Retinal pigment epithelial cell (primary cell): ENCODE data around the gene KMT2A.
A peak's percentile ranks its signal among the peaks of the same experiment; 100 is the strongest.
"Not testable (repeated sequence)": the region's sequence is repeated elsewhere in the genome, so short reads cannot be mapped to it uniquely, and the experiment has no call there.

Experiments used
- DNase-seq: peaks from one replicate; pipeline ENCODE4 v3.0.0-alpha.2; 2010; ENCODE audit warnings: low read depth
- H3K4me3 ChIP-seq: 2 replicates; pipeline ENCODE4 v1.5.1; 2011; ENCODE audit warnings: mild to moderate bottlenecking, low read length, control low read depth, moderate library complexity
- CTCF ChIP-seq: conservative IDR thresholded peaks from 2 replicates; pipeline ENCODE4 v1.5.1; 2011; ENCODE audit warnings: low read depth, low read length, control low read depth, inconsistent platforms

KMT2A gene

GRCh38 chr11:118435893-118436624, at the start of gene KMT2A:
Gene KMT2A (plus strand): TSS chr11:118436492. CDS start chr11:118436513, 21 bp downstream.
- TF ChIP-seq CTCF: no peak
- peak; percentile 82 for DNase-seq

GRCh38 chr11:118396097-118396501, 40.2 kb upstream of the KMT2A start:
- H3K4me3 ChIP-seq: no peak overlapping the region
- no peak for TF ChIP-seq CTCF
- no peak for DNase-seq

More at GRCh38 chr11:118435893-118436624, at the start of gene KMT2A:
- peak within 1 kb of the TSS; percentile 81 for H3K4me3 ChIP-seq

GRCh38 chr11:118397448-118397847, 38.8 kb upstream of the KMT2A start:
- no peak overlapping the region for H3K4me3 ChIP-seq
- DNase-seq: no peak
- no peak for TF ChIP-seq CTCF

- no peak overlapping the region for H3K4me3 ChIP-seq
- no peak for DNase-seq
- no peak for TF ChIP-seq CTCF
These were observed 37.3 kb upstream of the KMT2A start for GRCh38 chr11:118398791-118399559.

GRCh38 chr11:118401151-118401879, 35.0 kb upstream of the KMT2A start, which contains the start of gene ATP5MG:
Gene ATP5MG (plus strand): TSS chr11:118401606. CDS start chr11:118401666, 60 bp downstream.
- peak within 1 kb of the TSS; percentile 84 for H3K4me3 ChIP-seq
- peak; percentile 22 for TF ChIP-seq CTCF
- DNase-seq: peak; percentile 42

GRCh38 chr11:118401880-118402590, 34.3 kb upstream of the KMT2A start:
- peak; percentile 32 for DNase-seq
- TF ChIP-seq CTCF: no peak

GRCh38 chr11:118402594-118402993, 33.7 kb upstream of the KMT2A start:
- not testable (repeated sequence) for DNase-seq
- H3K4me3 ChIP-seq: peak overlapping the region; percentile 84

More at GRCh38 chr11:118401880-118402590, 34.3 kb upstream of the KMT2A start:
- peak overlapping the region; percentile 84 for H3K4me3 ChIP-seq
